Subcutaneous abdominal adipose tissue (tissue), 5 donors: Measurements from ENCODE around the gene SLC11A1.

ENCODE experiments used
- H3K27ac ChIP-seq: one replicate; pipeline ENCODE4 v1.7.0; 2013; ENCODE audit warnings: low read depth, mild to moderate bottlenecking, inconsistent platforms, low read length, moderate library complexity
- H3K27me3 ChIP-seq, 5 donors: one replicate each; pipeline ENCODE4 v1.7.0; 2013; ENCODE audit warnings: low read length in 5 of 5, inconsistent platforms in 1 of 5; ENCODE audit not compliant: control insufficient read depth in 5 of 5, insufficient read depth in 4 of 5
- H3K36me3 ChIP-seq, 5 donors: one replicate each; pipeline ENCODE4 v1.7.0; 2013; ENCODE audit warnings: low read length in 5 of 5; ENCODE audit not compliant: control insufficient read depth in 5 of 5, insufficient read depth in 5 of 5
- H3K4me1 ChIP-seq, 5 donors: one replicate each; pipeline ENCODE4 v1.7.0; 2013; ENCODE audit warnings: low read length in 5 of 5, mild to moderate bottlenecking in 3 of 5, moderate library complexity in 1 of 5; ENCODE audit not compliant: control insufficient read depth in 5 of 5, insufficient read depth in 5 of 5
- H3K4me3 ChIP-seq, 5 donors: one replicate each; pipeline ENCODE4 v1.7.0; 2013; ENCODE audit warnings: low read length in 5 of 5, low read depth in 1 of 5
- H3K9ac ChIP-seq, 5 donors: one replicate each; pipeline ENCODE4 v1.7.0; 2013; ENCODE audit warnings: low read length in 5 of 5, mild to moderate bottlenecking in 4 of 5, moderate library complexity in 3 of 5
- H3K9me3 ChIP-seq, 5 donors: one replicate each; pipeline ENCODE4 v1.7.0; 2013; ENCODE audit warnings: low read length in 5 of 5; ENCODE audit not compliant: control insufficient read depth in 5 of 5
- donor health status: healthy.
- donor health status: healthy.
- donor health status: healthy.
- donor health status: healthy.
- donor health status: healthy.

SLC11A1 gene

DNA sequence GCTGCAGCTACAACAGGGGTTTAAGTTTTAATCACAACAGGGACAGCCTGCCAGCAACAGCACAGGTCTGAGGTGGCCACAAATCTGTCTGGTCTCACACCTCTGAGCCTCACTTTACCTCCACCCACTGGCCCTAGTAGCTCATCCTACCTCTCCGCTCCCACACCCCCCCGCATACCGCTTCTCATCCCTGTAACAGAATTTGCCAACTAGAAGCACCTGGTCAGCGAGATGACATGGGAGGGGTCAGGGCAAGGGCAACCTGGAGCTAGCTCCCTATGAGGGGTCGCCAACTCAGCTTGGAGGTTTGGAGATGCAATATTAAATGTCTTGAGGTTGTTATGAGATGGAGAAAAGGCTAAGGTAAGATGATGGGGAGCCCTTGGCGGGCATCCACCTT, 17.9 kb upstream of the SLC11A1 start:
- Histone ChIP-seq H3K27me3 (no peaks in the 10 kb centered on the region), H3K4me1 (peaks cover 0 to 21% (median 16%) of the 10 kb centered on the region in 5 donors), H3K9ac (peak overlapping the region in 1 of 5 donors; percentile 30), H3K9me3 (peaks cover 2 to 7% (median 6%) of the 10 kb centered on the region in 5 donors), H3K4me3 (no peak overlapping the region), H3K36me3 (no peaks in the 10 kb centered on the region), H3K27ac (no peak overlapping the region)

DNA sequence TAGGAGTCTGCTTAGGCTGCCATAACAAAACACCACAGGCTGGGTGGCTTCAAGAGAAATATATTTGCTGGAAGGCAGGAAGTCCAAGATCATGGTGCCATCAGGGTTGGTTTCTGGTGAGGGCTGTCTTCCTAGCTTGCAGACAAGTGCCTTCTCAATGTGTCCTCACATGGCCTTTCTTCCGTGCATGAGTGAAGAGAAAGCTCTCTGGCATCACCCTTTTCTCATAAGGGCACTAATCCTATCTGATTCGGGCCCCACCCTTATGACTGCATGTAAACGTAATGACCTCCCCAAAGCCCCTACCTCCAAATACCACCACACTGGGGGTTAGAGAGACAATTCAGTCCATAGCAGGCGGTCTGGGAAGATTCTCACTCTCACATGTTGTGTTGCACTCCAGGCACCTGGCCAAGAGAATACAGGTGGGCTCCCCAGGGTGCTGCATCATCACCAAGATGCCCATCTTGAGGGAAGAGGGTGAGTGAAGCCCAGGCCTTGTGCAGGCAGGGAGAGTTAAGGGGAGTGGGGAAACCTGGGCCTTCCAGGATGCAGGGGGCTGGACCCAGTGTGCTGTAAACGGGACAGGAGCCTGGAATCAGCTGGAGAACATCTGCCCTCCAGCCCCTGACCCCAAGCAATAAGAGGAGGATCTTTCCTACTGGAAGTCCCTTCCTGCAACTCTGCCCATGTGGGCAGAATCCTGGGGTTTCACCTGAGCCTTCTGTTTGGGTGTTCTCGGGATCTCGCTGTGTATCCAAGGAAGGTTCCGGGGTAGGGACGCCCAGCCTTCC, 15.3 kb upstream of the SLC11A1 start:
- peak overlapping the region in 4 of 5 donors; percentile 36 to 71 (median 66) for H3K4me3 ChIP-seq
- no peaks in the 10 kb centered on the region for H3K27me3 ChIP-seq
- peaks cover 3 to 34% (median 29%) of the 10 kb centered on the region in 5 donors for H3K4me1 ChIP-seq
- H3K36me3 ChIP-seq: no peaks in the 10 kb centered on the region
- peak overlapping the region; percentile 69 for H3K27ac ChIP-seq
- peak overlapping the region in 4 of 5 donors; percentile 63 to 76 (median 68) for H3K9ac ChIP-seq
- H3K9me3 ChIP-seq: peaks cover 2 to 7% (median 6%) of the 10 kb centered on the region in 5 donors

DNA sequence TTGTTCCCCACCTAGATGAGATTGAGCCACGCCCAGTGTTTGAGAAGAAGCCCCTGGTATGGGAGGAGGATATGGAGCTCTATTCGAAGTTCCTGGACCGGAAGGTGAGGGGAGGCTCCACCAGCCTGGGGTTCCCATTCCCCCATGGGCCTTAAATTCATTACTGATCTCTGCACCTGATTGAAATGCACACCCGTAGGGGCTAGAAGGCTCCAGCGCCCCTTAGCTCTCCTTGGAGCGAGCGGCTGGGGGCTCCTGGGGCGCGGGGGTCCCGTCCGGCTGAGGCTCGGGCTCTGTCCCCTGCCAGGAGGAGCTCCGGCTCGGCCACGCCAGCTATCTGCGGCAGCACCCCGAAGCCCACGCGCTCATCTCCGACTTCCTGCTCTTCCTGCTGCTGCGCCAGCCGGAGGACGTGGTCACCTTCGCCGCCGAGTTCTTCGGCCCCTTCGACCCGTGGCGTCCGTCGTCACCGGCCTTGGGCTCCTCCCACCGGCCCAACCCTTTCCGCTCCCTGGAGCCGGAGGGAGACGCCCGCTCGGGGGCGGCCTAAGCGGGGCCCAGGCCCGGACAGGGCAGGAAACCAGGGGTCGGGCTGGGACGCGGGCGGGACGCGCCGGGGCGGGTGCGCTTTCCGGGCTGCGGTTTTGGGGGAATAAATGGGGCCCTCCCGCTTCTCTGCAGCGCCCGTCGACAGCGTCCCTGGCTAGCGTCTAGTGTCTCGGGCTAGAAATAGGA, 14.5 kb upstream of the SLC11A1 start:
- H3K9me3 ChIP-seq: peaks cover 2 to 7% (median 6%) of the 10 kb centered on the region in 5 donors
- no peaks in the 10 kb centered on the region for H3K36me3 ChIP-seq
- H3K4me1 ChIP-seq: peaks cover 3 to 36% (median 29%) of the 10 kb centered on the region in 5 donors
- H3K27me3 ChIP-seq: no peaks in the 10 kb centered on the region
- peak overlapping the region; percentile 66 to 77 (median 71) for H3K4me3 ChIP-seq
- H3K9ac ChIP-seq: peak overlapping the region; percentile 63 to 76 (median 68)
- peak overlapping the region; percentile 69 for H3K27ac ChIP-seq

- H3K9me3 ChIP-seq: peaks cover 2 to 7% (median 6%) of the 10 kb centered on the region in 5 donors
- peak overlapping the region in 4 of 5 donors; percentile 67 to 76 (median 68) for H3K9ac ChIP-seq
- H3K4me3 ChIP-seq: peak overlapping the region; percentile 66 to 77 (median 71)
- H3K27me3 ChIP-seq: no peaks in the 10 kb centered on the region
- peaks cover 3 to 36% (median 29%) of the 10 kb centered on the region in 5 donors for H3K4me1 ChIP-seq
- H3K36me3 ChIP-seq: no peaks in the 10 kb centered on the region
- peak overlapping the region; percentile 69 for H3K27ac ChIP-seq
Measured at GRCh38 chr2:218368150-218368528, 13.9 kb upstream of the SLC11A1 start.

- Histone ChIP-seq H3K4me1 (peaks cover 3 to 36% (median 29%) of the 10 kb centered on the region in 5 donors), H3K27ac (no peak overlapping the region), H3K9me3 (peaks cover 2 to 7% (median 6%) of the 10 kb centered on the region in 5 donors), H3K36me3 (no peaks in the 10 kb centered on the region), H3K27me3 (no peaks in the 10 kb centered on the region), H3K4me3 (peak overlapping the region in 1 of 5 donors; percentile 71), H3K9ac (no peak overlapping the region)
Measured at GRCh38 chr2:218368621-218369153, 13.4 kb upstream of the SLC11A1 start.

GRCh38 chr2:218369330-218369729, 12.7 kb upstream of the SLC11A1 start:
- Histone ChIP-seq H3K4me1 (peaks cover 3 to 36% (median 29%) of the 10 kb centered on the region in 5 donors), H3K36me3 (no peaks in the 10 kb centered on the region), H3K4me3 (no peak overlapping the region), H3K27me3 (no peaks in the 10 kb centered on the region), H3K9me3 (peaks cover 2 to 7% (median 6%) of the 10 kb centered on the region in 5 donors), H3K27ac (no peak overlapping the region), H3K9ac (no peak overlapping the region)

- Histone ChIP-seq H3K4me1 (peaks cover 3 to 36% (median 29%) of the 10 kb centered on the region in 5 donors), H3K4me3 (no peak overlapping the region), H3K36me3 (no peaks in the 10 kb centered on the region), H3K9me3 (peaks cover 2 to 7% (median 6%) of the 10 kb centered on the region in 5 donors), H3K27me3 (no peaks in the 10 kb centered on the region), H3K9ac (peak overlapping the region in 3 of 5 donors; percentile 8 to 47 (median 21)), H3K27ac (peak overlapping the region; percentile 69)
Measured at GRCh38 chr2:218370410-218371063, 11.5 kb upstream of the SLC11A1 start.

GRCh38 chr2:218371983-218372350, 10.1 kb upstream of the SLC11A1 start:
- Histone ChIP-seq H3K36me3 (no peaks in the 10 kb centered on the region), H3K4me3 (no peak overlapping the region), H3K27ac (no peak overlapping the region), H3K4me1 (peaks cover 3 to 35% (median 29%) of the 10 kb centered on the region in 5 donors), H3K9me3 (peaks cover 0 to 2% (median 1%) of the 10 kb centered on the region in 5 donors), H3K27me3 (no peaks in the 10 kb centered on the region), H3K9ac (no peak overlapping the region)

DNA sequence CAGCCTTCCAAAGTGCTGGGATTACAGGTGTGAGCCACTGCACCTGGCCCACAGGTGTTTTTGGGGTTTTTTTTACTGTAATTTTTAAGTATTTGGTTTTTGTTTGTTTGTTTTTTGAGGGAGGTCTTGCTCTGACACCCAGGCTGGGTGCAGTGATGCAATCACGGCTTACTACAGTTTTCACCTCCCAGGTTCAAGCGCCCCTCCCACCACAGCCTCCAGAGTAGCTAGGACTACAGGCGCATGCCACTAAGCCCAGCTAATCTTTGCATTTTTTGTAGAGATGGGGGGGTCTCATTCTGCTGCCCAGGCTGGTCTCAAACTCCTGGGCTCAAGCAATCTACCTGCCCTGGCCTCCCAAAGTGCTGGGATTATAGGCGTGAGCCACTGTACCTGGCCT, 7.3 kb upstream of the SLC11A1 start:
- no peaks in the 10 kb centered on the region for H3K27me3 ChIP-seq
- H3K27ac ChIP-seq: no peak overlapping the region
- H3K4me1 ChIP-seq: peaks cover 3 to 15% (median 13%) of the 10 kb centered on the region in 5 donors
- no peaks in the 10 kb centered on the region for H3K9me3 ChIP-seq
- no peaks in the 10 kb centered on the region for H3K36me3 ChIP-seq
- no peak overlapping the region for H3K9ac ChIP-seq
- H3K4me3 ChIP-seq: no peak overlapping the region
